Uterus (tissue), 2 donors: Measurements from ENCODE around the gene VRK2.

Experiments
- CTCF ChIP-seq, 4 experiments: fragments of 200-600 bp in 2 of 4; fragments of 450-650 bp in 2 of 4; sonication (generic) in 2 of 4; IDR thresholded peaks; one replicate each; pipeline ENCODE4 v1.5.1; 2016 to 2019; ENCODE audit warnings: antibody characterized with exemption in 4 of 4, mild to moderate bottlenecking in 2 of 4, moderate library complexity in 1 of 4
- POLR2A ChIP-seq, 2 donors: fragments of 450-650 bp; IDR thresholded peaks; one replicate each; pipeline ENCODE4 v1.6.1; 2016; ENCODE audit warnings: antibody characterized with exemption in 2 of 2, mild to moderate bottlenecking in 1 of 2, moderate library complexity in 1 of 2

DNA sequence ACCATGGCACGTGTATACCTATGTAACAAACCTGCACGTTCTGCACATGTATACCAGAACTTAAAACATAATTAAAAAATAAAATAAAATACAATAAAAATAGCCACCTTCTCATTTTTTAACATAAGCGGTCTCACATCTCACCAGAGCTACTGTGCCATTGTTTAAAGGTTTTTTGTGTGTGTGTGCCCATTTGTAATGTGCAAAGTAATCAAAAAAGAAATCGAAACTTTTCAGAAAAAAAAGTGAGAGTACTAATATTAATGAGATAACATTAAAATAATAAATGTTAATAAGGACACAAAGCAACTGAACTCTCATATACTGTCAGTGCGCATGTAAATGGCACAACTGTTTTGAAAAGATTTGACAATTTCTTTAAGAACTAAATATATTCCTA, 134.0 kb downstream of the VRK2 start:
- no peak for TF ChIP-seq CTCF (IDR thresholded peaks at IDR 0.05)
- TF ChIP-seq POLR2A (IDR thresholded peaks at IDR 0.05): no peak
